Cardiac fibroblast (primary cell): ENCODE data around the gene PCSK5.
"Not testable (repeated sequence)": the region's sequence is repeated elsewhere in the genome, so short reads cannot be mapped to it uniquely, and the experiment has no call there.

ENCODE experiments used
- DNase-seq, 2 donors: peaks; one replicate each; pipeline versions ENCODE4 v3.0.0 to v3.0.0-alpha.2; 2010; ENCODE audit warnings: low read depth in 2 of 2
- H3K4me3 ChIP-seq, 2 donors: replicated peaks in 1 of 2; 1 replicate in 1 of 2; 2 replicates in 1 of 2; pipeline ENCODE4 v1.5.1; 2011; ENCODE audit warnings: low read depth in 2 of 2, low read length in 2 of 2, mild to moderate bottlenecking in 2 of 2, moderate library complexity in 1 of 2
- CTCF ChIP-seq: IDR thresholded peaks from one replicate; pipeline ENCODE4 v1.5.1; 2011; ENCODE audit warnings: low read depth, mild to moderate bottlenecking, low read length, inconsistent platforms

Gene PCSK5

GRCh38 chr9:76302543-76302942 lies 412.1 kb downstream of the PCSK5 start:
- H3K4me3 ChIP-seq: no peak overlapping the region
- TF ChIP-seq CTCF: no peak
- DNase-seq: no peak

GRCh38 chr9:76302947-76303550 lies 412.6 kb downstream of the PCSK5 start:
- peak; percentile 52 for TF ChIP-seq CTCF
- H3K4me3 ChIP-seq: no peak overlapping the region
- DNase-seq: peak; percentile 77

DNA sequence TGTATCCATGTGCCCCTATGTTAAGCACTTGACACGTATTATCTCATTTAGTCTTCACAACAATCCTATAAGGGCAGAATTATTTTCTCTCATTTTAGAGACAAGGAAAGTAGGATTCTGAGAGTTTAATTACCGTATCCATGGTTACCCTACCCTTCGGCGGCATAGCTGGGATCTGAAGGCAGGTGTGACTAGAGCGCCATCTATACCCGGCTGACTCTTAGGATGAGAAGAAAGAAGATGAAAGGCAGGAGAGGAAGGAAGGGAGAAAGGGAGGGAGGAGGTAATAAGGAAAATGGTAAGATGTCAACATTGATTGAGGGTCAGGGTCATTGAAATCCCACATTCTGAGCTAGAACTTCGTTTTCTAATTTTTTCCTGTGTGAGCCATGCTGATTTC lies 416.6 kb downstream of the PCSK5 start:
- H3K4me3 ChIP-seq, DNase-seq: not testable (repeated sequence)

DNA sequence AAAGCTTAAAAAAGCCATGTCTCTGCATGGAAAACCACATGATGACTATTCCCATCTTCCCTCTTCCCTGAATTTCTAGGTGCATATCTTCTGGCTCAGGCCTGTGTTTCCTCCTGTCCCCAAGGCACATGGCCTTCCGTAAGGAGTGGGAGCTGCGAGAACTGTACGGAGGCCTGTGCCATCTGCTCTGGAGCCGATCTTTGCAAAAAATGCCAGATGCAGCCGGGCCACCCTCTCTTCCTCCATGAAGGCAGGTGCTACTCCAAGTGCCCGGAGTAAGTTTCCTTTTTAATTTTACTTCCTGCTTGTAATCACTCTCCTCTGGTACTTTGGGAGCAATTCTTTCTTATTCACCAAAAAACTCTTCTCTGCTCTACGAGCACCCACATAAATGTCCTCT lies 420.1 kb downstream of the PCSK5 start:
- TF ChIP-seq CTCF: no peak
- no peak for DNase-seq
- H3K4me3 ChIP-seq: no peak overlapping the region

DNA sequence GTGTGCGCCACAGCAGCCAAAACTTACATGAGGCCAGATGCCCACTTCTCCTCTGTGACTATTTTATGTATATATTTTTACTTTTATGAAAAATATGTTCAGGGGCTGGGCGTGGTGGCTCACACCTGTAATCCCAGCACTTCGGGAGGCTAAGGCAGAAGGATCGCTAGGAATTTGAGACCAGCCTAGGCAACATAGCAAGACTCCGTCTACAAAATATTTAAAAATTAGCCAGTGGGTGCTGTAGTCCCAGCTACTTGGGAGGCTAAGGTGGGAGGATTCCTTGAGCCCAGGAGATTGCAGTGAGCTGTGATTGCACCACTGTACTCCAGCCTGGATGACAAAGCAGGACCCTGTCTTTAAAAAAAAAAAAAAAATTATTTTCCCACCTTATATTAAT lies 420.5 kb downstream of the PCSK5 start:
- DNase-seq: no peak
- no peak for TF ChIP-seq CTCF
- H3K4me3 ChIP-seq: no peak overlapping the region

DNA sequence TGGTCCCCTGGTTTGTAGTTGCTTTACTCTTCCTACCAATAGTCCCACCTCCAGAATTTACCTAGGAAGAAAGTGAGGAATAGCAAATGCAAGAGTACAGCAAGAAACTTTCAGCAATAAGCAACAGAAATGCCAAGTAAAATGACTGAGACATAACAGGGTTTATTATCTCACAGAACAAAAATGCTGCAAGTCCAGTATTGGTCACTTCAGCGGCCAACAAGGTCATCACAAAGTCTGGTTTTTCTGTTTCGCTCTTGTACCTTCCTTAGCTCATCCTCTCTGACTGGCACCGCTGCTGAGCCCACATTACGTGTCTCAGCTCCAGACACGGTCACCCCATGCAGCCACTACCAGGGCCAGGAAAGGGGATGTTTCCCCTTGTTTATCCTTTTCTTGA lies 421.1 kb downstream of the PCSK5 start:
- no peak for DNase-seq
- H3K4me3 ChIP-seq: no peak overlapping the region
- no peak for TF ChIP-seq CTCF

GRCh38 chr9:76313771-76314170 lies 423.3 kb downstream of the PCSK5 start:
- no peak overlapping the region for H3K4me3 ChIP-seq
- no peak for DNase-seq
- TF ChIP-seq CTCF: no peak
